ENCODE results near the gene CHRNA7. TPM values are rescaled to one million over a fixed set of nuclear protein-coding genes. Genes with fewer than 3 reads are reported as not detected.

The CHRNA7 gene
- total RNA-seq, 4 donors from 2014 or later = 0.35 to 6.5 (median 0.66) TPM

DNA sequence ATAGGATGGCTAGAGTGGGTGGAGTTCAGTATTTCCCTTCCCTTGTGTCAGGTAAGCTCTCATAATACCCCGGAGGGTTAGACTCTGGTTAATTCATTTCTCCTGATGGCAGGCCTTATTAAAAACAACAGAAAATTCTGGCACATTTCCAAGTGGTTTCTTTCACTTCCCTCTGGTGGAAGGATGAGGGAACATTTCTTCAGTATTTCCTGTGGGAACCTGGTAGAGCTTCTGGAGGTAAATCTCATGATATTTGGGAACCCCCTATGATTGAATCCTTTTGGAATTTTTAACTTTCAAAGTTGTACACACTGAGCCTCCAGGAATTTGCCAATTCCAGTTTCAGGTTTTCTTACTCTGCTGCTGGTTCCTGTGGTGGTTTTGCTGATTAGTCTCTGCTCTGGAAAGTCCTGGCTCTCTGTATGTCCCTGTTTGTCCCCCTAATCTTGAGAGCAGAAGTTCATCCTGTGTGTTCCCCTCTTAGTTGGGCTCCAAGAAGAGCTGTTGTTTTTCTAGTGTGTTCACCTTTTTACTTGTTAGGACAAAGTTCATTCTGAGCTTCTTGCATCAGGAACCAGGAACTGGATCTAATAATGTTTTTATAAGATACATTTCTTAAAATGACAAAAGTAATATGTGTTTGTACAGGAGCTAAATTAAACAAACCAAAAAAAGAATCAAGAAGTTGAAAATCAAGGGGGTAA is 12.1 kb downstream of the CHRNA7 start:
- no peak overlapping the region for H3K27ac ChIP-seq
- DNase-seq = no peak
- intact Hi-C loops (cut with DNase I; ENCODE audit: low total_unique reads) = no loop called here
- H3K27me3 ChIP-seq = no peaks in the 10 kb centered on the region
- no peaks in the 10 kb centered on the region for H3K9me3 ChIP-seq
- H3K4me1 ChIP-seq = no peaks in the 10 kb centered on the region
- no peaks in the 10 kb centered on the region for H3K36me3 ChIP-seq
- TF ChIP-seq, protein P1, sequence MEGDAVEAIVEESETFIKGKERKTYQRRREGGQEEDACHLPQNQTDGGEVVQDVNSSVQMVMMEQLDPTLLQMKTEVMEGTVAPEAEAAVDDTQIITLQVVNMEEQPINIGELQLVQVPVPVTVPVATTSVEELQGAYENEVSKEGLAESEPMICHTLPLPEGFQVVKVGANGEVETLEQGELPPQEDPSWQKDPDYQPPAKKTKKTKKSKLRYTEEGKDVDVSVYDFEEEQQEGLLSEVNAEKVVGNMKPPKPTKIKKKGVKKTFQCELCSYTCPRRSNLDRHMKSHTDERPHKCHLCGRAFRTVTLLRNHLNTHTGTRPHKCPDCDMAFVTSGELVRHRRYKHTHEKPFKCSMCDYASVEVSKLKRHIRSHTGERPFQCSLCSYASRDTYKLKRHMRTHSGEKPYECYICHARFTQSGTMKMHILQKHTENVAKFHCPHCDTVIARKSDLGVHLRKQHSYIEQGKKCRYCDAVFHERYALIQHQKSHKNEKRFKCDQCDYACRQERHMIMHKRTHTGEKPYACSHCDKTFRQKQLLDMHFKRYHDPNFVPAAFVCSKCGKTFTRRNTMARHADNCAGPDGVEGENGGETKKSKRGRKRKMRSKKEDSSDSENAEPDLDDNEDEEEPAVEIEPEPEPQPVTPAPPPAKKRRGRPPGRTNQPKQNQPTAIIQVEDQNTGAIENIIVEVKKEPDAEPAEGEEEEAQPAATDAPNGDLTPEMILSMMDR (IDR thresholded peaks at IDR 0.05 in 4 of 5, conservative IDR thresholded peaks at IDR 0.05 in 1 of 5) = no peak
- no peak for TF ChIP-seq POLR2A (IDR thresholded peaks at IDR 0.05)
- H3K4me3 ChIP-seq = no peak overlapping the region
- in situ Hi-C loops (cut with MboI; ENCODE audit: low sequenced_read_pairs in 4 of 4) = no loop called here
- ATAC-seq = no peak

DNA sequence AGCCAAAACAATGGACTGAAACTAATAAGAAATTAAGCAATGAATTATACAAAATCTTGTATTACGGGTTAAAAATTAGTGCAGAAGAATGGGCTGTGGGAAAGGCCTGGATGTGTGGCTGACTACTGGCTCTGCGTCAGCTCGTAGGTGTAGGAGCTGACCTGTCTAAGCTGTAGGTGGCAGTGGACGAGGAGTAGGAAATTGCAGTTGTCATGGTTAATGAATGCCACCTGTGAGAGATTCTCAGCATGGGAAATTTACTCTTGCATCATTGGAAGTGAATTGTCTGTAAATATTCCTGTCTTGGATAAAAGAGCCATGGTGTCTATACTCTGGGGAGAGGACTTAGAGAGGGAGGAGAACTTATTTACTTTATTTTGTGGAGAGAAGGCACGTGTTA is 23.4 kb downstream of the CHRNA7 start:
- TF ChIP-seq, protein P1 (IDR thresholded peaks at IDR 0.05 in 4 of 5, conservative IDR thresholded peaks at IDR 0.05 in 1 of 5) = no peak
- no peak for TF ChIP-seq POLR2A (IDR thresholded peaks at IDR 0.05)
- Histone ChIP-seq H3K4me3 (no peak overlapping the region), H3K27me3 (no peaks in the 10 kb centered on the region), H3K4me1 (no peaks in the 10 kb centered on the region), H3K9me3 (no peaks in the 10 kb centered on the region), H3K27ac (no peak overlapping the region), H3K36me3 (no peaks in the 10 kb centered on the region)
- in situ Hi-C loops (cut with MboI; ENCODE audit: low sequenced_read_pairs in 4 of 4) = no loop called here
- ATAC-seq (no peak), DNase-seq (no peak)
- intact Hi-C loops (cut with DNase I; ENCODE audit: low total_unique reads) = no loop called here

DNA sequence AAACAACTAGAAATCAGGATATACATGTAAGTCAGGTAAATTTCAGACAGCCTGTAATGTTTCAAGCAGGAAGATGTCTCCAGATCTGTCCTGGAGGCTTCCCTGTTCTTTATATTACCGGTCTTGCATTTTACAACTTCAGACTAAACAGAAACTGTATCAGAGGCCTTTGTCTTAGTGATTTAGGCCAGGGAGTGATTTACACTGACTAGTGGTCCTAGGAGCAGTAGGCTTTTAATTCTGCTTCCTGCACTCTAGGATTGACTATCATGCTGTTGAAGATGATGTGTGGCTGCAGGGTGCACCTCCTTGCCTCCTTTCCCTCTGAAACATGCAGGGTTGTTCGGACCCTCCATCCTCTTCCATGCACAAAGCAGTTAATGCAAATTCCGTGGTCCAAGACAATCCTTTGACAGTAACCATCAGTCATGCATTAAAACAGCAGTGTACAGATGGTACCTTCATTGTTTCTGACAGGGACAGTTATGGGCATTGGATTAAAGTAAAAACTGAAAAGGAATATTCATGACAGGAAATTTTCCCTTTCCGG is 27.6 kb downstream of the CHRNA7 start:
- ATAC-seq (no peak), DNase-seq (no peak)
- no peaks in the 10 kb centered on the region for H3K9me3 ChIP-seq
- no peak for TF ChIP-seq POLR2A (IDR thresholded peaks at IDR 0.05)
- TF ChIP-seq, protein P1 (IDR thresholded peaks at IDR 0.05 in 4 of 5, conservative IDR thresholded peaks at IDR 0.05 in 1 of 5) = no peak
- in situ Hi-C loops (cut with MboI; ENCODE audit: low sequenced_read_pairs in 4 of 4) = no loop called here
- H3K4me1 ChIP-seq = no peaks in the 10 kb centered on the region
- no peaks in the 10 kb centered on the region for H3K27me3 ChIP-seq
- intact Hi-C loops (cut with DNase I; ENCODE audit: low total_unique reads) = no loop called here
- no peak overlapping the region for H3K4me3 ChIP-seq
- H3K36me3 ChIP-seq = no peaks in the 10 kb centered on the region
- H3K27ac ChIP-seq = no peak overlapping the region

DNA sequence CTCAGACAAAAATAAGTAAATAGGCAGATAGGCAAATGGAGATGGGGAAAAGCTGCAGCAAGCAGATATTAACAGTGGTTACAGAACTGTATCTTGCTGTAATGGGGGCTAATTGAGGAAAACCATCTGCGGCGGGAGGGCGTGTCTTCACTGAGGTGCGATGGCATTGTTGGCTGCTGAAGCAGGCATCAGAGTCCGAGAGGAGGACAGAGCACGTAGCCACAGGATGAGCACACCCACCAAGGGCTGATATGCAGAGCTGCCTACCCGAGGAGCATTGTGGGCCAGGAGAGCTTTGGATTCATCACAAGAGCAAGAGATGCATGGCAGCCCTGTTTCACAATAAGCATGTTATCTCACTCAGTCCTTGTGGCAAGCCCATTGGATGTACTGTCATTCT is 30.4 kb downstream of the CHRNA7 start:
- no peak overlapping the region for H3K4me3 ChIP-seq
- no peak for TF ChIP-seq POLR2A (IDR thresholded peaks at IDR 0.05)
- TF ChIP-seq, protein P1 (IDR thresholded peaks at IDR 0.05 in 4 of 5, conservative IDR thresholded peaks at IDR 0.05 in 1 of 5) = no peak
- DNase-seq (no peak), ATAC-seq (no peak)
- no peak overlapping the region for H3K27ac ChIP-seq
- H3K9me3 ChIP-seq = no peaks in the 10 kb centered on the region
- no peaks in the 10 kb centered on the region for H3K36me3 ChIP-seq
- no peaks in the 10 kb centered on the region for H3K27me3 ChIP-seq
- in situ Hi-C loops (cut with MboI; ENCODE audit: low sequenced_read_pairs in 4 of 4) (no loop called here), intact Hi-C loops (cut with DNase I; ENCODE audit: low total_unique reads) (no loop called here)
- H3K4me1 ChIP-seq = no peaks in the 10 kb centered on the region
